Measurements from ENCODE around the gene VRK3. TPM values are rescaled to one million over a fixed set of nuclear protein-coding genes. Genes with fewer than 3 reads are reported as not detected.

VRK3 gene
- total and polyA plus RNA-seq, 2 of the 4 experiments (the other 2 are of a cell fraction): 28.7 to 35.8 TPM

GRCh38 chr19:49927526-49928264 lies 97.5 kb downstream of the VRK3 start:
- H3K56ac ChIP-seq (ENCODE audit: extremely low read depth, insufficient read depth, low read length): no peak overlapping the region
- H3K9me1 ChIP-seq (ENCODE audit: insufficient read depth, low read length): peaks cover 14% of the 10 kb centered on the region
- peak overlapping the region; percentile 17; the same call in 1 of the 2 replicates for H3K4ac ChIP-seq (ENCODE audit: low read depth, low read length)
- H2BK120ac ChIP-seq (ENCODE audit: low read depth, low read length): no peak overlapping the region
- dilution Hi-C loops (cut with HindIII; ENCODE audit: low sequenced_read_pairs, unreplicated experiment) (no loop called here), intact Hi-C loops (cut with micrococcal nuclease) (no loop called here), in situ Hi-C loops (cut with MboI; ENCODE audit: low sequenced_read_pairs) (no loop called here)
- H3K27me3 ChIP-seq (ENCODE audit: control insufficient read depth, insufficient read depth, low read length): no peaks in the 10 kb centered on the region
- H4K91ac ChIP-seq (ENCODE audit: insufficient read depth, low read depth, low read length): no peak overlapping the region
- no peak overlapping the region; the same call in 1 of the 2 replicates for H3K27ac ChIP-seq (ENCODE audit: insufficient read depth, low read length)
- H2AFZ ChIP-seq (replicated peaks; ENCODE audit: low read length, poor library complexity): no peak overlapping the region
- ChIA-PET CTCF (no interaction called here), POLR2A (ENCODE audit: unreplicated experiment) (no interaction called here)
- DNase-seq: no peak
- ATAC-seq (ENCODE audit: low read depth): no peak
- H2BK20ac ChIP-seq (ENCODE audit: low read depth, low read length): no peak overlapping the region
- no peak overlapping the region for H3K18ac ChIP-seq (ENCODE audit: low read depth, low read length)
- peaks cover 5% of the 10 kb centered on the region for H3K4me1 ChIP-seq (ENCODE audit: control insufficient read depth, insufficient read depth, low read length)
- H4K8ac ChIP-seq (ENCODE audit: low read depth in 2 of 2, low read length in 2 of 2): peak overlapping the region in 1 of 2 experiments; percentile 43; a peak in 1 of 4 replicates
- H3K9me3 ChIP-seq (ENCODE audit: control insufficient read depth, insufficient read depth, low read length): no peaks in the 10 kb centered on the region
- peaks cover 18% of the 10 kb centered on the region for H4K20me1 ChIP-seq (ENCODE audit: insufficient read depth, low read length)
- no peak overlapping the region for H2BK5ac ChIP-seq (ENCODE audit: low read depth, low read length, poor library complexity, severe bottlenecking)
- H2AK5ac ChIP-seq (ENCODE audit: low read depth, low read length): peak overlapping the region; percentile 56
- WGBS, 2 experiments (ENCODE audit: extremely low coverage in 2 of 2, insufficient read length in 1 of 2): 89% methylated on average over 7 of the region's 14 CpGs; no CpG with 5 or more reads in 1 of the 2 experiments
- peak overlapping the region; percentile 86 for H2AK9ac ChIP-seq (replicated peaks; ENCODE audit: low read depth, low read length, poor library complexity)
- H3K79me1 ChIP-seq (ENCODE audit: low read depth in 1 of 2, low read length in 2 of 2): peaks cover 21 to 59% of the 10 kb centered on the region in 2 experiments
- no peak overlapping the region; the same call in 1 of the 2 replicates for H3K4me2 ChIP-seq (ENCODE audit: low read depth, low read length)
- H4K5ac ChIP-seq (ENCODE audit: low read depth, low read length): no peak overlapping the region
- no peak overlapping the region for H2BK15ac ChIP-seq (ENCODE audit: low read depth, low read length)
- peak overlapping the region; percentile 14; the same call in 1 of the 2 replicates for H3K9ac ChIP-seq (ENCODE audit: low read depth, low read length)
- no peak overlapping the region for H3K4me3 ChIP-seq (ENCODE audit: insufficient read depth, low read depth, low read length)
- BruUV-seq (replicated peaks): no TSS peak
- no peak overlapping the region for H3K14ac ChIP-seq (replicated peaks; ENCODE audit: low read depth, low read length)
- H3K36me3 ChIP-seq (ENCODE audit: control insufficient read depth, insufficient read depth, low read length): peaks cover 24% of the 10 kb centered on the region
- TF ChIP-seq MAZ (IDR thresholded peaks at IDR 0.05; ENCODE audit: borderline replicate concordance, low read depth, low read length) (no peak), NFE2L2 (IDR thresholded peaks at IDR 0.05; ENCODE audit: low read depth, low read length) (no peak), RFX5 (IDR thresholded peaks at IDR 0.05; ENCODE audit: low read depth, low read length) (no peak), SMC3 (IDR thresholded peaks at IDR 0.05; ENCODE audit: low read depth, low read length) (no peak), CHD1 (IDR thresholded peaks at IDR 0.05; ENCODE audit: low read depth, low read length) (no peak), RCOR1 (IDR thresholded peaks at IDR 0.05; ENCODE audit: insufficient replicate concordance, low read length) (no peak), MAFK (IDR thresholded peaks at IDR 0.05; ENCODE audit: low read depth, low read length) (no peak), CEBPB (IDR thresholded peaks at IDR 0.05; ENCODE audit: low read depth, low read length) (no peak)
- H3K23ac ChIP-seq (ENCODE audit: low read depth, low read length): peak overlapping the region; percentile 5; the same call in 1 of the 2 replicates

All from IMR-90 (cell line).